ENCODE measurements around the gene TNPO2. TPM values are rescaled to one million over a fixed set of nuclear protein-coding genes. Genes with fewer than 3 reads are reported as not detected.
"Not testable (repeated sequence)": the region's sequence is repeated elsewhere in the genome, so short reads cannot be mapped to it uniquely, and the experiment has no call there.

TNPO2 gene
- total RNA-seq, 1 donor from 2014 or later: 109 TPM

DNA sequence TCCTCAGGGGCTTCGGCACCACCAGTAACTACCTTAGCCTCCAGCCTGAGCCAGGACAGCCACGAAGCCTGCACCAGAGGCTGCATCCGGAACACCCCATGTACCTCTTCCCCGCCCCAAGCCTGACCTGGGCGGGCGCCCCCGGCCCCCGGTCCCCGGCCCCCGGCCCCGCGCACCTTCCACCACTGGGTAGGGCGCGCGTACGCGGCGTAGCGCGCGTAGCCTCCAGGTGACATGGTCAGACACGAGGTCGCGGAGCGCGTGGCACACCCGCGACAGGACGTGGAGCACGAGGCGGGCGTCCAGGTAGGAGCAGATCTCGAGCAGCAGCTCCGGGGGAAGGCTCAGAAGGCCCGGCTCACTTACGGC lies 27.8 kb downstream of the TNPO2 start:
- peak overlapping the region; percentile 95 for H3K27ac Mint-ChIP-seq

DNA sequence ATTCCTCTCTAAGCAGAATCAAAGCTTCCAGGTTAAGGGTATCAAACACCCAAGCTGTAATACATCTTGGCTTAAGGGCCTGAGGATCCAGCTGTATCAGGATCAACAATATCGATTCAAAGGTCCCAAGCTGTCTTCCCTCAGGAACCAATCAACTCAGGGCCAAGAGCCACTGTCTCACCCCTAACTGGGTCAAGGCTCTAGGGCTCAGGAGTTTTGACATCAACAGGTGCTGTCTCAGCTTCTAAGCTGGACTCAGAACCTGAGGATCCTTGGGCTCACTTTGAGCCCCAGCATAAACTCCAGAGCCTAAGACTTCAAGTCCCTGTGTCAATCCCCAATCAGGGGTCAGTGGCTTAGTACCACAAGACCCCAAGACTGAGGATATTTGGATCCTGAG lies 28.2 kb downstream of the TNPO2 start:
- no peak for DNase-seq (ENCODE audit: low spot score)
- no peaks in the 10 kb centered on the region for H3K27me3 Mint-ChIP-seq (ENCODE audit: low read depth)
- H3K4me1 Mint-ChIP-seq (ENCODE audit: low read depth): peaks cover 3% of the 10 kb centered on the region
- no peak overlapping the region for H3K27ac Mint-ChIP-seq
- intact Hi-C loops (cut with micrococcal nuclease): no loop called here
- H3K36me3 Mint-ChIP-seq (ENCODE audit: low read depth): peaks cover 12% of the 10 kb centered on the region
- peak overlapping the region; percentile 74 for H3K4me3 Mint-ChIP-seq (ENCODE audit: low read depth)
- H3K9me3 Mint-ChIP-seq: no peaks in the 10 kb centered on the region

More for the DNA sequence above, 27.8 kb downstream of the TNPO2 start:
- Mint-ChIP-seq H3K36me3 (ENCODE audit: low read depth) (peaks cover 16% of the 10 kb centered on the region), H3K27me3 (ENCODE audit: low read depth) (no peaks in the 10 kb centered on the region), H3K4me1 (ENCODE audit: low read depth) (peaks cover 3% of the 10 kb centered on the region), H3K4me3 (ENCODE audit: low read depth) (peak overlapping the region; percentile 89), H3K9me3 (no peaks in the 10 kb centered on the region)
- peak; percentile 30 for DNase-seq (ENCODE audit: low spot score)
- intact Hi-C loops (cut with micrococcal nuclease): loop anchor here (2.0 kb wide), 1 partner anchor 15 kb away; the partner anchor contains the start of gene DHPS

DNA sequence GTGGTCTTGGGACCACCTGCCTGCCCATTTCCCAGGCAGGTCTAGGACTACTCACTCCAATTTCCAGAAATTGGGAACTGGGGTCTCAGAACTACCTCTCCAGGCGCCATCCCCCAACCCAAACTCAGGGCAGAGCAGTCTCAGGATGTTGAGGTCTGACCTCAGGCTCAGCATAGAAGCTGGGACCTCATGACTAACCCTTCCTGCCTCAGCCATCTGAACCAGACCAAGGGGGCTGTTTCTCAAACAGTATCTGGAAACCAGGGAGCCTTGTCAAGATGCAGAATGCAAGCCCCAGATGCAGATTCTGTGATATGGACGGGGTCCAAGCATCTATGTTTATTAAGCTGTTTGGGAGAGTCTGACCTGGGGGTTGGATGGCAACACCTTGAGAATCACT lies 28.6 kb downstream of the TNPO2 start:
- no peak overlapping the region for H3K27ac Mint-ChIP-seq
- DNase-seq (ENCODE audit: low spot score): no peak
- H3K4me3 Mint-ChIP-seq (ENCODE audit: low read depth): peak overlapping the region; percentile 21
- no peaks in the 10 kb centered on the region for H3K27me3 Mint-ChIP-seq (ENCODE audit: low read depth)
- peaks cover 3% of the 10 kb centered on the region for H3K4me1 Mint-ChIP-seq (ENCODE audit: low read depth)
- H3K36me3 Mint-ChIP-seq (ENCODE audit: low read depth): peaks cover 12% of the 10 kb centered on the region
- H3K9me3 Mint-ChIP-seq: no peaks in the 10 kb centered on the region
- intact Hi-C loops (cut with micrococcal nuclease): no loop called here

DNA sequence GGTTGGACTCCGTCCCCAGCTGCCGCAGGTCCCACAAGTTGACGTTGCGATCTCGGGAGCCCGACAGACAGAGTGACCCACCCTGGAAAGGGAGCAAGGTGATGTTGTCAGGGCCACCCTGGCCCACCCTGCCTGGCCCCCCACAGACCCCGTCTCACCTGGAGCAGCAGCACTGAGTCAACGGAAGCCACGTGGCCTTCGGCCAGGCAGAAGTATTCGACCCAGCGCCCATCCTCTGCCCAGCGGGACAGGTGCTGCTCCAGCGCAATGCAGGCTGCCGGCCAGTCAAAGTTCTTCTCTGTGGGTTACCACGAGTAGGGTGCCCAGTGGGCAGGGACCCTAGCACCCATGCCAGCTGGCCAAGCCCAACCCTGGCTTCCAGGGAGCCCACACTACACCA lies 29.1 kb downstream of the TNPO2 start:
- Mint-ChIP-seq H3K9me3 (no peaks in the 10 kb centered on the region), H3K4me3 (ENCODE audit: low read depth) (no peak overlapping the region), H3K36me3 (ENCODE audit: low read depth) (peaks cover 12% of the 10 kb centered on the region), H3K27ac (no peak overlapping the region), H3K4me1 (ENCODE audit: low read depth) (peaks cover 3% of the 10 kb centered on the region), H3K27me3 (ENCODE audit: low read depth) (no peaks in the 10 kb centered on the region)
- intact Hi-C loops (cut with micrococcal nuclease): no loop called here
- no peak for DNase-seq (ENCODE audit: low spot score)

GRCh38 chr19:12692960-12693359 lies 30.8 kb downstream of the TNPO2 start:
- Mint-ChIP-seq H3K27me3 (ENCODE audit: low read depth) (no peaks in the 10 kb centered on the region), H3K9me3 (no peaks in the 10 kb centered on the region), H3K27ac (no peak overlapping the region), H3K4me3 (ENCODE audit: low read depth) (no peak overlapping the region), H3K4me1 (ENCODE audit: low read depth) (peaks cover 2% of the 10 kb centered on the region), H3K36me3 (ENCODE audit: low read depth) (peaks cover 4% of the 10 kb centered on the region)
- no peak for DNase-seq (ENCODE audit: low spot score)
- intact Hi-C loops (cut with micrococcal nuclease): no loop called here

- Mint-ChIP-seq H3K27me3 (ENCODE audit: low read depth) (no peaks in the 10 kb centered on the region), H3K36me3 (ENCODE audit: low read depth) (no peaks in the 10 kb centered on the region), H3K4me1 (ENCODE audit: low read depth) (no peaks in the 10 kb centered on the region), H3K27ac (no peak overlapping the region), H3K4me3 (ENCODE audit: low read depth) (no peak overlapping the region), H3K9me3 (no peaks in the 10 kb centered on the region)
- intact Hi-C loops (cut with micrococcal nuclease): no loop called here
- no peak for DNase-seq (ENCODE audit: low spot score)
Observed at GRCh38 chr19:12689581-12690216, 34.0 kb downstream of the TNPO2 start.

DNA sequence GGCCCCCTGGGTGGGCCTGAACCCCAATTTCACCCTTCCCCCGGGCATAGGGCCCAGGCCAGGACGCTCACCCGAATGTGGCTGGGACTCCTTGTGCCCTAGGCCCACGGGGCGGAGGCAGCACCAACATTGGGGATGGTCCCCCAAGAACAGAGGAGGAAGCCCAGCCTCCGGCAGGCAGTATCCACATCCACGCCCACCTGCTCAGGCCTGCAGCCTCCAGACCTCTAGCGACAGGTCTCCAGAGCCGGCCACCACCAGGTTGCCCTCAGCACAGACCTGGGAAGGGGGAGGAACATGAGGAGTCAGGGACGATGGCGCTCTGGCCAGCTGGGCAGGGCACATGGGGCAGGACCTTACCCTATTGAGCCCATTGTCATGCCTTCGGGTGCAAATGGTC lies 34.7 kb downstream of the TNPO2 start:
- intact Hi-C loops (cut with micrococcal nuclease): no loop called here
- Mint-ChIP-seq H3K27ac (no peak overlapping the region), H3K36me3 (ENCODE audit: low read depth) (no peaks in the 10 kb centered on the region)

DNA sequence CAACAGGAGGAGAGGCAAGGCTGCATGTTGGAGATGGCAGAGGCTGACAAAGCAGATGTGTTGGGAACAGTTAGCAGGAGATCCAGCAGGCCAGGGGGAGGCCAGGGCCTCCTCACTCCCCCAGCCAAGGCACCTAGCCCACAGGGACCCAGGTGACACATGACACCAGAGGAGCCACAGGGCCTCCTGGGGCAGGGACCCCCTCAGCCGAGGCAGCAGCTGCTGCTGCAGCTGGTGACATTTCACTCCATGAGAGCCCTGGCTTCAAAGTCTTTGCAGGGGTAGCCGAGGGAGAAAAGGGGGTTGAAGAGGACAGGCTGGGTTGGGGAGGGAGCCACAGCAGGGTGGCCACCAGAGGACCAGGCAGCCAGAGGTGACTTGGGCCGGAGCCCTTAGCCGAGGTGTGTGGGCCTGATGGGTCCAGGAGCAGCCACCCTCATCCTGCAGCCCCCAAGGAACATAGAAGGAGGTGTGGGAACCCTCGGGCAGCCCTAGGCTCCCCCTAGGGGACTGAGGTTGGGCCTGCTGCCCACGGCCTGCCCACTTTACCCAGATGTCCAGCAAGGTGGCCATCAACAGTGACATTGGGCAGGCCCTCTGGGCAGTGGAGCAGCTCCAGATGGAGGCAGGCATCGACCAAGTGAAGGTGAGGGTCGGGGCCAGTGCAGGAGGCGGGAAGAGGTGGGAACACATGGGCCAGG lies 36.1 kb downstream of the TNPO2 start, which contains the start of gene GNG14:
Gene GNG14 (plus strand): TSS at position 503 of the 701 bp plus-strand sequence. CDS start 51 bp downstream, at position 554.
- Mint-ChIP-seq H3K9me3 (no peaks in the 10 kb centered on the region), H3K27ac (no peak within 1 kb of the TSS), H3K4me3 (ENCODE audit: low read depth) (no peak within 1 kb of the TSS), H3K4me1 (ENCODE audit: low read depth) (no peaks in the 10 kb centered on the region), H3K27me3 (ENCODE audit: low read depth) (no peaks in the 10 kb centered on the region), H3K36me3 (ENCODE audit: low read depth) (no peaks in the 10 kb centered on the region)
- no peak for DNase-seq (ENCODE audit: low spot score)
- intact Hi-C loops (cut with micrococcal nuclease): no loop called here

More for the DNA sequence above, 34.7 kb downstream of the TNPO2 start:
- H3K4me3 Mint-ChIP-seq (ENCODE audit: low read depth): no peak overlapping the region
- no peaks in the 10 kb centered on the region for H3K27me3 Mint-ChIP-seq (ENCODE audit: low read depth)
- no peaks in the 10 kb centered on the region for H3K4me1 Mint-ChIP-seq (ENCODE audit: low read depth)
- H3K9me3 Mint-ChIP-seq: no peaks in the 10 kb centered on the region
- DNase-seq (ENCODE audit: low spot score): no peak

DNA sequence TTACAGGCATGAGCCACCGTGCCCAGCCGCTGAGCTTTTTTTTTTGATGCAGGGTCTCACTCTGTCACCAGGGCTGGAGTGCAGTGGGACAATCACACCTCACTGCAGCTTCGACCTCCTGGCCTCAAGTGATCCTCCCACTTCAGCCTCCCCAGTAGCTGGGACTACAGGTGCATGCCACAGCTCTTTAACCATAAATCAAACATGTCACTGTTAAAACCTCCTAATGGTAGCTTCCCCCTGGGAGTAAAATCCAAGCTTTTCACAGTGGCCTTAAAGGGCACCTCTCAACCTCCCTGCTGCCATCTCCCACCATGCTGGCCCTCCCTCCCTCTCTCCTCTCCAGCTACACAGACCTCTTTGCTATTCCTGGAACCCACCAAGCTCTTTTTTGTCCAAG lies 37.9 kb downstream of the TNPO2 start:
- no peaks in the 10 kb centered on the region for H3K27me3 Mint-ChIP-seq (ENCODE audit: low read depth)
- peaks cover 4% of the 10 kb centered on the region for H3K4me1 Mint-ChIP-seq (ENCODE audit: low read depth)
- no peaks in the 10 kb centered on the region for H3K9me3 Mint-ChIP-seq
- DNase-seq (ENCODE audit: low spot score): no peak
- H3K27ac Mint-ChIP-seq: no peak overlapping the region
- H3K36me3 Mint-ChIP-seq (ENCODE audit: low read depth): peaks cover 5% of the 10 kb centered on the region
- intact Hi-C loops (cut with micrococcal nuclease): no loop called here
- H3K4me3 Mint-ChIP-seq (ENCODE audit: low read depth): no peak overlapping the region

GRCh38 chr19:12681074-12681987 lies 42.4 kb downstream of the TNPO2 start, which contains the start of gene DHPS:
DHPS (minus strand) TSS chr19:12681880; CDS start chr19:12681766, 114 bp downstream.
- intact Hi-C loops (cut with micrococcal nuclease): loop anchor here (1.0 to 5.0 kb wide), 7 partner anchors 12 to 166 kb away; partner anchors contain the start of genes FBXW9, JUNB, ZNF490 and ZNF791
- peaks cover 8% of the 10 kb centered on the region for H3K4me1 Mint-ChIP-seq (ENCODE audit: low read depth)
- peak; percentile 89 for DNase-seq (ENCODE audit: low spot score)
- H3K4me3 Mint-ChIP-seq (ENCODE audit: low read depth): peak within 1 kb of the TSS; percentile 99
- no peaks in the 10 kb centered on the region for H3K9me3 Mint-ChIP-seq
- peaks cover 35% of the 10 kb centered on the region for H3K36me3 Mint-ChIP-seq (ENCODE audit: low read depth)
- no peaks in the 10 kb centered on the region for H3K27me3 Mint-ChIP-seq (ENCODE audit: low read depth)
- H3K27ac Mint-ChIP-seq: peak within 1 kb of the TSS; percentile 88

DNA sequence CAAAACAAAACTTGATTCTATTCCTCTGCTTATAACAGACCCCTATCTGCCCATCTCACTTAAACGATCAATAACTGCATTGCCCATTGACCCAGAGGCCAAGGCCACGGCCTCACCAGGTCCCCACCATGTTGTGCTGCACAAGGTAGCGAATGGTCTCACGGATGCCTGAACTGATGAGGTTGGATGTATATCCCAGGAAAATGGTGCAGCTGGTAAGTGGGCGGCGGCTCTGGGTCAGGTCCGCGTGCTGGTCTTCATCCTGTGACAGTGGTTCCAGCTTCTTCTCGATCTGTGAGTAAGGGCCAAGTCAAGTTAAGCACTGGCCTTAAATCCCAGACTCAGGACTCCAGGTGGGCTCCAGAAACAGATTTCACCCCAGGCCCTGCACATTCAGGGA lies 43.7 kb downstream of the TNPO2 start:
- no peak for DNase-seq (ENCODE audit: low spot score)
- intact Hi-C loops (cut with micrococcal nuclease): loop anchor here (2.0 to 5.0 kb wide), 5 partner anchors 17 to 167 kb away; partner anchors contain the start of genes FBXW9, JUNB, ZNF490 and ZNF791
- Mint-ChIP-seq H3K27ac (no peak overlapping the region), H3K36me3 (ENCODE audit: low read depth) (peaks cover 48% of the 10 kb centered on the region), H3K4me3 (ENCODE audit: low read depth) (peak overlapping the region; percentile 99), H3K9me3 (no peaks in the 10 kb centered on the region), H3K27me3 (ENCODE audit: low read depth) (no peaks in the 10 kb centered on the region), H3K4me1 (ENCODE audit: low read depth) (peaks cover 8% of the 10 kb centered on the region)

DNA sequence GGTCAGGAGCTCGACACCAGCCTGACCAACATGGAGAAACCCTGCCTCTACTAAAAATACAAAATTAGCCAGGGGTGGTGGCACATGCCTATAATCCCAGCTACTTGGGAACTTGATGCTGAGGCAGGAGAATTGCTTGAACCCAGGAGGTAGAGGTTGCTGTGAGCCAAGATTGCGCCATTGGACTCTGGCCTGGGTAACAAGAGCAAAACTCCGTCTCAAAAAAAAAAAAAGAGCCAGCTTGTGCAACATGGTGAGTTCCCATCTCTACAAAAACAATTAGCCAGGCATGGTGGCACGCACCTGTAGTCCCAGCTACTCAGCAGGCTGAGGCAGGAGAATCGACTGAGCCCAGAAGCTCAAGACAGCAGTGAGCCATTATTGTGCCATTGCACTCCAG lies 45.7 kb downstream of the TNPO2 start:
- H3K27ac Mint-ChIP-seq; H3K4me1 Mint-ChIP-seq (ENCODE audit: low read depth); H3K4me3 Mint-ChIP-seq (ENCODE audit: low read depth); H3K9me3 Mint-ChIP-seq; DNase-seq (ENCODE audit: low spot score); H3K27me3 Mint-ChIP-seq (ENCODE audit: low read depth); intact Hi-C loops (cut with micrococcal nuclease): not testable (repeated sequence)
- peaks cover 67% of the 10 kb centered on the region for H3K36me3 Mint-ChIP-seq (ENCODE audit: low read depth)
